SIG-M5 (cell line): ENCODE data around the gene GBX1.

Source experiments
- DNase-seq: peaks from one replicate; lab custom pipeline; 2025; lab: John Stamatoyannopoulos, UW

Gene GBX1

DNA sequence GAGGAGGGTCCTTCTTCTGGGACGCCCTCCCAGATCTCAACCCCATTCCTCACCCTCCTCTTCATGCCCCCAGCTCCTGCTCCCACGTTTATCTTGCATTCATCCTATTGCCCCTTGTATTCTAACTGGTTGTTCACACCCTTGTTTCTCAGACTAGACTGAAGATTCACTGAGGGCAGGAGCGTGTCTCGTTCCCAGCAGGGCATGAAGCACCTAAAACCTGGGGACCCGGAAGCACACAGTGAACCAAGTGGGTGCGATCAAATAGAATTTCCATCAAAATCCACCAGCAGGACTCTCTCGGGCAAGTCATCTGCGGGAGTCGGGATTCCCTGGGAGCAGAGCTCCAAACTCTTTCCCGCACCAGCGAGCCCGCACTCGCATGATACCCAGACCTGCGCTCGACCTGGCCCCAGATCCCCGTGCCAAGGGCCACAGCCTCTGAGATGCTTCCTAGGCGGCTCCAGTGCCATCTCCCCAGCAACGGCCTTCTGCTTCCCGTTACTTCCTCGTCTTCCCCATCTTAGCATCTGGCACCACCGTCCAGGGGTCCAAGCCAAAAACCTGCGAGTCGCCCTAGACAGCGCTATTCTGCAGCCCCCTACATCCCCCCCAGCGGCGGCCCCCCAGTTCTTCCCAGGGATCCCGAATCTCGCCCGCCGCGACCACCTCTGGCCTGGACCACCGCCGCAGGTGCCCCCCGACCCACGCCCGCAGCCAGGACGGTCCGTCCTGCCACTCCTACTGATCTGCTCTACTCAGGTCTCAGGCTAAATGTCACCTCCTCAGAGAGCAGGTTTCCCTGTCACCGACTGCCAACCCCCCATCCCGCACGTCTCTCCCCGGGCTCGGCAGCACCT is 6.1 kb upstream of the GBX1 start:
- no peak for DNase-seq

GRCh38 chr7:151172273-151173141 is 5.0 kb upstream of the GBX1 start:
- DNase-seq, result no peak

GRCh38 chr7:151168787-151169162 is 1.3 kb upstream of the GBX1 start:
- no peak for DNase-seq

DNA sequence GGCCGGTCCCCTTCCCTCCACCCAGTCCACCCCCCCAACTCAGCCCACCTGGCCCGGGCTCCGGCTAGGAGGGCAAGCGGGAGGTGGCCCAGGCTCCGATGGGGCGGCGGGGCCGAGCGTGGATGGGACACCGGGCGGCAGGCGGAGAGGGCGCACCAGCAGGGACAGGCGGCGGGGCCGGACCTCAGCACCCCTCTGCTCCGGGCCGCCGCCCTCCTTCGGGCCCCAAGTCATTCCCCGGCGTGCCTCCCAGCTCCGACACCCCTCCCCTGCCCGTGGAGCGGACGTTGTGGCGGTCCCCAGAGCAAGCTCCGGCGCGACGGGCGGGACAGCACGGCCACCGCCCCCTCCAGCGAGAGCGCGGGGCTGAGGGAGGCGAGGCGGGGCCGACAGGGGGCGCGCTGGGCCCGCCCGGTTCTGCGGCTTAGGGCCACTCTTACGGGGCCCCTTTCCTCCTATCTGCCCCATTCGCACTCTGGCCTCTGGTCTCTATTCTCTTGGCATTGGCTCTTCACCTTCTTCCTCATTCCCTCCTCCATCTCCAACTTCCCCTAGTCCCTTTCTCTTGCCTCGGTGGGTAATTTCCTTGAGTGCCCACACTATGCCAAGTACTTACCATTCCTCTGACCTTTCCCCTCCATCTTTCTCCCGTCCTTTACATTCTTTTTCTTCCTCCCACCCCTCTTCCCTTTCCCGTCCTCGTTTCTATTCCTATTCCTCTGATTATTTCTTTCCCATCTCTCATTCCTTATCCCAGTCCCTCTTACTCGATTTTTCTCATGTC is 701 bp upstream of the GBX1 start:
- no peak for DNase-seq

GRCh38 chr7:151166629-151167196 is 781 bp downstream of the GBX1 start:
- no peak for DNase-seq

DNA sequence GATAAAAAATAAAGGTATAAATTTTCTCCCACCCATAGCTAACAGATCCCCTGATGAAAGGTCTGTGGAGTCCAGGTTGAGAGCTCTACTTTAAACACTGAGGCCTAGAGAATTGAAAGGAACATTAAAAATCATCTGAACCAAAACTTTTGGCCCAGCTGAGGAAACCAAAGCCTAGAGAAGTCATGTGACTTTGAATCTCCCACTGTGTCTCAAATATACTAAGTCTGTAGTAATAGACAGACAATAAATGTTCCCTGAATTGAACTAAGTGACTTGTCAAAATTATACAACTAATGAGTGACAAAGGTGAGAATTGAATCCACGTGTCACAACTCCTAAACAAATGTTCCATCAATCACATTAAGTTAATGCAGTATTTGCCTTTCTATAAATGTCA is 5.7 kb downstream of the GBX1 start:
- no peak for DNase-seq

GRCh38 chr7:151157645-151158329 is 9.7 kb downstream of the GBX1 start:
- DNase-seq, result no peak

DNA sequence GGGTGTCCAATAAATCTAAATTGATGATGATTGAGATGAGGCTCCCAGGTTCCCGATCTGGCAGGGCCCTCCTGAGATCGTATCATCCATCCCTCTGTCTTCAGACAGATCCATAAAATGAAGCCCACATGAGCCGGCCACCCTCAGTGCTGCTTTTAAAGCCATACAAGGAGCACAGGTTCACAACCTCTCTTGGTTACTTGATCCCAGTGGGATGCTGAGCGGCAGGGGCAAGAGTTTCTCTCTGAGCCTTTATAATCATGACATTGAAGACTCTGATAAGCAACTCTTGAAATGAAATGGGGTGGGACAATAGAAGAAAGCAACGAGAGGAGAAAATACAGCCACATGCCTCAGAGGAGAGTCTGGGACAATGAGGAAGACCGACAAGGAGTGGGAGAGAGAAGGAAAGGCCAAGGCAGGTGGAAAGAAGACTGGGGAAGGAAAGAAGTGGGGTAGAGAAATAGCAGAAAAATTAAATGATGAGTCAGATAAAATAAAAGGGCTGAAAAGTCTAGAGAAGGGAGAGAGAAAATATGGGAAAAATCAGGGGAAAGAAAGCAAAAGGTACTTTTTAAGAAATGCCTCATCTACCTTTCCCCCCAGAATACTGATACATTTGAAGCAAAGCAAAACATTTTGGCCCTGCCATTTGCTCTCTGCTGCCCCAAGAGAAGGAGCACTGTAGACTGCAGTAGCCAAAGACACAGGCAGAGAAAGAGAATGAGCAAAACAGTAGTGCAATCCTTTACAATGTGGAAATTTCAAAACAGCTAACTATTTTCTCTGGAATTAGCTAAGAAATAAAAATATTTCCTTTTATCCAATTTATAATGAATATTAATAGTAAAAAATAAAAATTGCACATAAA is 14.6 kb downstream of the GBX1 start:
- DNase-seq, result no peak

DNA sequence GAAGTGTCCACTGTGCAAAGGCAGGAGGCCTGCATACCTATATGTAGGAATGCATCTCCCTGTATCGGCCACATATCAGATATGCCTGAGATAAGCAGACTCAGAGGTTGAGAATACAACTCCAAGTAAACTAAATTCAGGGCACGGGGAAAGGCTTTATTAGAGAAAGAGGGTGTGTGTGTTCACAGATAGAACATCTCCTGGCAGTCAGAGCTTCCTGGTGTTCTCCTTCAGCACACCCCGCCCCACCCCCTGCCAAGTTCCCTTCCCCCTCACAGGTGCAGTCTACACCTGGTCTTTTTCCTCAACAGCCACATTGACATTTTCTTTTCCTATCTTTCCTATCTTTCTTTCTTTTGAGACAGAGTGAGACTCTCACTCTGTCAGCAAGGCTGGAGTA is 17.1 kb downstream of the GBX1 start:
- no peak for DNase-seq

- no peak for DNase-seq
These were observed 18.9 kb downstream of the GBX1 start for GRCh38 chr7:151148319-151149259.

DNA sequence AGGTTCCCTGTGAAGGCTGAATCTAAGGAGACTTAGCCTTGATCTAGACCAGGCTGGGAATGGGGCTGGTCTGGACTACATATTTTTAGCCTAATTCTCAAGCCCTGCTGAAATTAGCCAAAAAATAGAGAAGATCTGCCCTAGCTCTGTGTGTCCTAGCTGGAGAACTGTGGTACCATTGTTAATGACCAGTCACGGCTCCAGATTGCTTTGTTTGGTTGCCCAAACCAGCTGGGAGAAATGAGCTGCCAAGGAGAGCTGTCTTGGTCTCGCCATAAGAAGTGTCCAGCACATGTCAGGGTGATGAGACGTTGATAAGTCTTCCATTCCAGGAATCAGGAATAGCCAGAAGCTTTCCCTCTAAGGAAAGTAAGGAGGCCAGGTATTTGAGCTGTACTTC is 20.7 kb downstream of the GBX1 start:
- DNase-seq, result no peak

DNA sequence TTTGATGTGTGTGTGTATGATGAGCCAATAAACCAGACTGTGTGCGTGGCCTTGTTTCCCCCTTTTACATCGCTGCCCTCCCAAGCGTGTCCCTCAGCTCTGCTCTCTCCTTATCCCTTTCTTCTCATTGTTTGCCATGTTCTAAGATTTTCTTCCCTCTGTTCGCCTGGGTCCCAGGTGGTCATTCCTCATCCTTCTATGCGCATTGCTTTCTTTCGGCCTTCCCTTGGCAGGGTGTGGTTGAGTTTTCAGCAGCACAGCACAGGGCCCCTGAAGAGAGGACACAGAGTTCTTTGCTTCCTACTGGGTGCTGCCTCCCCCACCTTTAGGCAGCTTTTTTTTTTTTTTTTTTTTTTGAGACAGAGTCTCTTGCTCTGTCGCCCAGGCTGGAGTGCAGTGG is 23.1 kb downstream of the GBX1 start:
- DNase-seq, result no peak

DNA sequence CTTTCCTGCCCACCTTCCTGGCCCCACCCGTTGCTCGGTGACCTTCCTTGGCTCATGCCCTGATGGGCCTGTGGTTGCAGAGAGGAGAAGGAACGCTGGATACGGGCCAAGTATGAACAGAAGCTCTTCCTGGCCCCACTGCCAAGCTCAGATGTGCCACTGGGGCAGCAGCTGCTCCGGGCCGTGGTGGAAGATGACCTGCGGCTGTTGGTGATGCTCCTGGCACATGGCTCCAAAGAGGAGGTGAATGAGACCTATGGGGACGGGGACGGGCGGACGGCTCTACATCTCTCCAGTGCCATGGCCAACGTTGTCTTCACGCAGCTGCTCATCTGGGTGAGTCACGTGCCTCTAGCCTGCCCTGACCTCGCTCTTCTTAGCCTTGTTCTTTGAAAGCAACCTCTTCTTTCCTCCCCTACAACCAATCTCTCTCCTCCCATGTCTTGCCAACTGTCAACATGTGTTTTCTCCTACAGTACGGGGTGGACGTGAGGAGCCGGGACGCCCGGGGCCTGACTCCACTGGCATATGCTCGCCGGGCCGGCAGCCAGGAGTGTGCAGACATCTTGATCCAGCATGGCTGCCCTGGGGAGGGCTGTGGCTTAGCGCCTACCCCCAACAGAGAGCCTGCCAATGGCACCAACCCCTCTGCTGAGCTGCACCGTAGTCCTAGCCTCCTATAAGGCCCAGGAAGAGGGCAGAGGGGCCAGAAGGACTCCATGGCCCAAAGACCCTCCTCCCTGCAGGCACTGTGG is 24.1 kb downstream of the GBX1 start:
- DNase-seq, result no peak

GRCh38 chr7:151142686-151143040 is 24.8 kb downstream of the GBX1 start:
- no peak for DNase-seq

DNA sequence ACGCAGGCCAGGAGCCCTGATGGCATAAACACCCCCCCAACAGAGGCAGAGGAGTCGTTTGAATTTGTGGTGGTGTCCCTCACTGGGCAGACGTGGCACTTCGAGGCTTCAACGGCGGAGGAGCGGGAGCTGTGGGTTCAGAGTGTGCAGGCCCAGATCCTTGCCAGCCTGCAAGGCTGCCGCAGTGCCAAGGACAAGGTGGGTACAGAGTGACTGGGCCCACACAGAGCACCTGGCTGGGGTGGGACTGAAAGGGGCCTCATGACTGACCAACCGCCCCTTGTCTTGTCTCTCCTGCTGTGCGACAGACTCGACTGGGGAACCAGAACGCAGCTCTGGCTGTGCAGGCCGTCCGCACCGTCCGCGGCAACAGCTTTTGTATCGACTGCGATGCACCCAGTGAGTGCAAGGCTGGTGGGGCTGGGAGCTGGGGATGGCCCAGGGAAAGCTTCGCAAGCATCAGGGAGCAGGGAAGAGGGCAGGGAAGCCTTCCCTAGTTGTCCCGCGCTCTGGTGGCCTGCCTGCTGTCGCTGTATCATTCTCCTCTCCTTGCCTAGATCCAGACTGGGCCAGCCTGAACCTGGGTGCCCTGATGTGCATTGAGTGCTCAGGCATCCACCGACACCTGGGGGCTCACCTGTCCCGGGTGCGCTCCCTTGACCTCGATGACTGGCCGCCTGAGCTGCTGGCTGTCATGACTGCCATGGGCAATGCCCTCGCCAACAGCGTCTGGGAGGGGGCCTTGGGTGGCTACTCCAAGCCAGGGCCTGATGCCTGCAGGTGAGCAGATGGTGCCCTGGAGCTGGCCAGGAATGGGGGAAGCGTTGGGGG is 25.4 kb downstream of the GBX1 start:
- no peak for DNase-seq

DNA sequence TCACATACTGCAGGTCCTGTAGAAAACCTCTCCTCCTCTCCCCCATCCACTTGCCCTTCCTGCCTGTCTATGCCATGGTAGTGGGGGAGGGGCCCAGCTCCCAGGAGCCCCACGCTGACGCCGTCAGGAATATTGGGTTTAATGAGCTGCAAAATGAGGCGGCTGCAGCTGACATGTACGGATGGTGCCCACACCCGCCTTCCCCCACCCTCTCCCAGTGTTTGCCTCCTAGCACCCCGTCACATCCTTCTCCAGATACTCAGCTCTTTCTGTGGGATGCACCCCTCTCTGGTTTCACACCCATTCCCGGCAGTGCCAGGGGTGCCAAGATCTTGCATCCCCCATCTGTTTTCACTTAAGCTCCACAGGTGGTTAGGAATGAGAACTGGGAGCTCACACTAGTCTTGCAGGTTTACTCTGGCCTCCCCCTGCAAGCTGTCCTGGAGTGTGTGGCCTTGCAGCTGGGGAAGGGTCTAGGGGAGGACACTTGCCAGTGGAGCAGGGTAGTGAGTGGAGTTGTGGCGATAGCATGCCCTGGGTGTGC is 26.1 kb downstream of the GBX1 start:
- DNase-seq, result no peak

- no peak for DNase-seq
These were observed 26.7 kb downstream of the GBX1 start for GRCh38 chr7:151140826-151141225.

DNA sequence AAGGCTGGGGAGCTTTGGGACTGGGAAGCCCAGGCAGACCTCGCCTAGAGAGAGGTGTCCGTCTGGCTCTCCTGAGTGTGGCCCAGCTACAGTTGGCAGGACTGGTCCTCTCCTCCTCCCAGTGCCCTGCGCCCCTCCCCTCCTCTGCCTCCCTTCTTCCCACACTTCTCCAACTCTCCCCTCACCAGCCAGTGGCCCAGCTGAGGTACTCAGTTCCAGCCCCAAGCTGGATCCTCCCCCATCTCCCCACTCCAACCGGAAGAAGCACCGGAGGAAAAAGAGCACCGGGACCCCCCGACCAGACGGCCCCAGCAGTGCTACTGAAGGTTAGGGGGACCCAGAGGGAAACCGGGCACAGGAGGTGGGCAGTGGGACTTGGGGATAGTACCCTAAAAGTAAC is 27.7 kb downstream of the GBX1 start:
- no peak for DNase-seq
